ENCODE measurements around the gene GREB1.

Gene GREB1

DNA sequence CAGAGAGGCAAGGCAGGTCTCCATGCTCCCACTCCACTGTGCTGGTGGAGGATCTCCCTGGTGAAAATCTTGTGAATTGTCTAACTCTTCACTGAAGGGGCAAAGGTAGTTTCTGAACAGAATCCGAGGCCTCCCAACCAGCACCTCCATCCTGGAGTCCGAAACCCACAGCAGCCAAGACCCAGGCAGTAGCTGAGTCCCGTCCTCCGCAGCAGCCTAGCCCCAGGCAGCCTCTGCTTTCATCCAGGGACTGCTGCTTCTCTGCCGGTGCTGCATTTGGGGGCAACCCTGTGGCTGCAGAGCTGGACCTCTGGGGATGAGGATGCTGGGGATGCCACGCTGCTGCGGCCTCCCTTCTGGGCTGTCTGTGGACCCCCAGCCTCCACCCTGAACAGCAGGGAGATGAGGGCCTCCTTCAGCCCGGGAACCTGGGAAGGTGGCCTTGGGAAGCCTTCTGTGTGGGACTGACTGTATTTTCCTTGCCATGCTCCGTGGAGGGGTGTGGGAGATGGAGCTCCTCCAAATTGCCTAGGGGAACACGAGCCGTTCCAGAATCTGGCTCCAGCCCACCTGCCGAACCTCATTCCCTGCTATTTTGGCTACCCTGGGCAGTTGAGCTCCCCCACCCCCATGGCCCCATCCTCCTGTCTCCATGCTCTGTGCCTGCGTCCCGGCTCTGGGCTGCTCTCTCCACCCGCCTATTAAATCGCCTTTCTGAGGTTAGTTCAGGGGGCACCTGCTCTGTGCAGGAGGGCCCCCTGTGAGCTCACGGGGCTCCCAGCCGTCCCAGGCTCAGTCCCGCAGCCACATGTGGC lies 48.2 kb downstream of the GREB1 start:
- DNase-seq = no peak

DNA sequence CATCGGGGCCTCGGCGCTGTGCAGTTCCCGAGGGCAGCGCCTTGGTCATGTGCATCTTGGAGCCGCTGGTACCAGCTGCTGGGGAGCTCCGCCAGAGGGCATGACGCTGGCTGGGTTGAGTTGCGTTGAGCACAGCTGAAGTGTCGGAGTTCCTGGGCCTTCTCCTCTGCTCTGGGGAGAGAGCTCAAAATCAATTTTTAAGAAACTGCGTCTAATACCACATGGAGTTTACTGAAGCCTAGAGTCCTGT lies 48.7 kb downstream of the GREB1 start:
- DNase-seq = no peak

DNA sequence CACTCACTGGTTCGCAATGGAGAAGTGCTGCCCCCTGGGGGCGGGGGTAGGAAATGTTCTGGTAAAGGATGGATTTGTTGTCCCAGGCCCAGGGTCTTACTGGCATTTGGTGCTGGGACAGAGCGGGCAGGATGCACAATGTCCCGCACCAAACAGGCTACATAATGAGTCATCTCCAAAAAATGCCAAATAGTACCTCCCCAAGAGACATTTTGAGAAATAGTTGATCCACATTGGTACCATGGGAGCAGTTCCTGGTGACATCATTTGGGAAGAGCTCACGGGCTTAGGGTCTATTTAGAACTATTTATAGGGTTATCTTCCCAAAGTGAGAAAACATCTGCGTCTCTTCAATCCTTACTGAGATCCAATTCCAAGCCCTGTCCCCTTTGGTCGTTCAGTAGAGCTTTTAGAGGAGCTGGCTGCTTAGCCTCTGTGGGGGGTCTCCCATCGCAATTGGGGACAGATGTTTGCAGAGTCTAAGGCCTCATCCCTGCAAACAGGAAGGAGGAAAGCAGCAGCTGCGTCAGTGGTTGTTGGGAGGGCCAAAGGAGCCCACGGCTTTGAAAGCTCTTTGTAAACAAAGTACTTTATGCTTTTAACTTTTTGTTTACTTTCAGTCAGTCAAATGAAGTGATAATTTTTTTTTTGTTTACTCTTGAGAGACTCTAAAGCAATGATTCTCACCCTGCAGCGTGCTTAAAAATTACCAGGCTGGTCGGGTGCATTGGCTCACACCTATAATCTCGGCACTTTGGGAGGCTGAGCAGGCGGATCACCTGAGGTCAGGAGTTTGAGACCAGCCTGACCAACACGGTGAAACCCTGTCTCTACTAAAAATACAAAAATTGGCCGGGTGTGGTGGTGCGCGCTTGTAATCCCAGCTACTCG lies 49.3 kb downstream of the GREB1 start:
- DNase-seq = peak; percentile 83

DNA sequence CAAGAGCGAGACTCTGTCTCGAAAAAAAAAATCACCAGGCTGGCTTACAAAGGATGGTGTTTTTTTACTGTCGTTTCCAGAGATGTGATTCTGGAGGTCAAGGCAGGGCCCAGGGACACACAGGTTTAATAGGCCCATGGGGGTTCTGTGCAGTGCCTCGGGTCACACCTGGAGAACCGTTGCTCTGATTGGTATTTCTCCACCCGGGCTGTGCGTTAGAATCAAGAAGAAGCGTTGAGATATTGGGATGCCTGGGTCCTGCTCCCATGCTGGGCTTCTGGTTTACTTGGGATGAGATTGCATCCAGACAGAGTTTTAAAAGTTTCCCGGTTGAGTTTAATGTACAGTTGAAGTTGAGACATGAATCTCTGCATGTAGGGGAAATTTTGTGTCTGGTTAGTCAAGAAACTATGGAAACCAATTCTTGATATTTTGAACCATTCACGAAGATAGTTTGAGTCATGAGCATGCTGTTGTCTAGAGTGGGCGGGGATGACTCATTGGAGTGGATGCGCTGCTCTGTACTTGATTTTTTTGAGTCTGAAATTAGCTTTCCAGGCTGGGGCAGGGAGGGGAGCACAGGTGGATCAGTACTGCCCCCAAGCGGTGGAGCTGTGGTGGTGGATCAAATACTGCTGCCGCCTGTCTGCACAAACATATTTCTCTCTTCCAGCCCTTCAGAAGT lies 50.1 kb downstream of the GREB1 start:
- peak; percentile 92 for DNase-seq

DNA sequence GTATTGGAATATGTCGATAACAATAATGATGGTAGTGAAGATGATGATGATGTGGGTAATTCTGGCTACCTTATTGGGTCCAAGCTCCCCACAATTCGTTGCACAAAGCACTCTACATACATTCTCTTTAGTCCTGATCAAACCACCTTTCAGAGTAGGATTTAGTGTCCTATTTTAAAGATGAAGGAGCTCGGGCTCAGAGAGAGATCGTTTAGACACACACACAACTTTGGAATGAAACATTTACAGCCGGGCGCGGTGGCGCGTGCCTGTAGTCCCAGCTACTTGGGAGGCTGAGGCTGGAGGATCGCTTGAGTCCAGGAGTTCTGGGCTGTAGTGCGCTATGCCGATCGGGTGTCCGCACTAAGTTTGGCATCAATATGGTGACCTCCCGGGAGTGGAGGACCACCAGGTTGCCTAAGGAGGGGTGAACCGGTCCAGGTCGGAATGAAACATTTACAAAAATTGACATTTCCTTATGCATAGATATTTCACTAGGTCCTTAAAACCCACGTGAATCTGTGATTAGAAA lies 50.7 kb downstream of the GREB1 start:
- no peak for DNase-seq

DNA sequence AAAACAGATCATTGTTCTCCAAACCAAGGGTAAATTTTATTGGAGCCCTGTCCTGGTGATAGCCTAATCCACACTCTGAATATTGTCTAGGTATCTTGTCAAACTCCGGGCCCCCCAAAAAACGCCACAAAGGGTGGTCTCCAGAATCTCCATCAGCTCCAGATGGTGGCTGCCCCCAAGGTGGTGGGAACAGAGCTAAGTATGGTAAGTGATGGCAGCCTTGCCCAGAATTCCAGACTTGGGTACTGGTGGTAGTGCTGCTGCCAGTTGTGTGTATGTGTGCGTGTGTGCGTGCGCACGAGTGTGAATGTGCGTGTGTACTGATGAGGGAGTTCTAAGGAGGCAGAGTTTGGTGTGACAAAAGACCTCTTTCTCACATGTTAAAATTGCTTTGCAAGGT lies 51.2 kb downstream of the GREB1 start:
- DNase-seq = no peak

DNA sequence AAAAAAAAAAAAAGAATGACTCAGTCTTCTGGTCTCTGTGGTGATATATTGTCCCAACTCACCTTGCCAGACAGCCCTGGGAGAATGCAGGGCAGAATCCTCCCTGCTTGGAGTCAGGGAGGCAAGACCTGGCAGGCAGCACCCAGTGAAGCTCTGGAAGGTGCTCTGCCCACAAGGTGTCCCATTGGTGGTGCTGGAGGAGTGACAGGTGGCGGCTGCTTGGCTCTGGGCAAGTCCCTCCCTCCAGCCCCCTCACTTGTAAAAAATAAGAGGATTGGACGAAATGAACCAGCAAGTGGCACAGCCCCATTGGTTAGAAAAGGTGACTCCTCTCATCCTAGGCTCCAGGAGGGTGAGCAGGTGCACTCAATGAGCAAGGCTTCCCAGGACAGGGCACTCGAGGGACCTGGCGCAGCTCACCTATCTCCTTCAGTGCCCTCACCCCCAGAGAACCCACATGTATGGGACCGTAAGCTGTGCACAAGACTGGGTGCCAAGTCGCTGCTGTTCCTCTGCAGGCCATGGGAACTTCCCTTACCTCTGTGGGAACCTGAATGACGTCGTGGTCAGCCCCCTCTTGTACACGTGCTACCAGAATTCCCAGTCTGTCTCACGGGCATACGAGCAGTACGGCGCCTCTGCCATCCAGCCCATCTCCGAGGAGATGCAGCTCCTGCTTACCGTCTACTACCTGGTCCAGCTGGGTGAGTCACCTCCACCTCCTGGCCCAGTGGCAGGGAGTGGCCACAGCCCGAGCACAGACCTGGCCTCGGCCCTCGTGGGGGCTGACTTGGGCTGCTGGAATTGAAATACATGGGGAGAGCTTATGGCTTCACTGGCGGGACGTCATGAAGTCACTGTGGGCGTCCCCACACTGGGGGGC lies 54.6 kb downstream of the GREB1 start:
- DNase-seq = no peak

DNA sequence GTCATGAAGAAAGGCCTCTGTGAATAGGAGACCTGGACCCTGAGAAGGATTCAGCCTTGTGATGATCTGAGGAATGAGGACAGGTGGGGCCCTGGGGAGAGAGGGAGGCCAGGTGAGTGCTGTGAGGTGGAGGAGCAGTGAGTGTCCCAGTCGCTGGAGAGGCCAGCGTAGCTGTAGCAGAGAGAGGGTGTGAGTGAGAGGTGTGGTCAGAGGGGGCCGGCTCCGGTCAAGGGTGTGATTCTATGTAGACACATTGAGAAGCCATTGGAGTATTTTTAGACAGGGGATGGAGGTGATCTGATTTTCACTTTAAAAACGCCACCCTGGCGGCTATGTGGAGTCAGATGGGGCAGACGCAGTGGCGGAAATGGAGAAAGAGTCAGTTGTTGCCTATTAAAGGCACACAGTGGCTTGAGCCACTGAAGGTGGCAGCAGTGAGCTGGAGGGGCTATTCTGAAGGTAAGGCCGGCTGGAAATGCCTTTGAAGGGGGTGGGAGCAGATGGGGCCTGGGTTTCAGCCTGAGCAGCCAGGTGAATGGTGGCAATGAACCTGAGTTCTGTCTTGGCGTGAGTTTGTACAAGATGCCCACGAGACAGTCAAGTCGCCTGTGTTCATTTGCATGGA lies 55.6 kb downstream of the GREB1 start:
- no peak for DNase-seq

DNA sequence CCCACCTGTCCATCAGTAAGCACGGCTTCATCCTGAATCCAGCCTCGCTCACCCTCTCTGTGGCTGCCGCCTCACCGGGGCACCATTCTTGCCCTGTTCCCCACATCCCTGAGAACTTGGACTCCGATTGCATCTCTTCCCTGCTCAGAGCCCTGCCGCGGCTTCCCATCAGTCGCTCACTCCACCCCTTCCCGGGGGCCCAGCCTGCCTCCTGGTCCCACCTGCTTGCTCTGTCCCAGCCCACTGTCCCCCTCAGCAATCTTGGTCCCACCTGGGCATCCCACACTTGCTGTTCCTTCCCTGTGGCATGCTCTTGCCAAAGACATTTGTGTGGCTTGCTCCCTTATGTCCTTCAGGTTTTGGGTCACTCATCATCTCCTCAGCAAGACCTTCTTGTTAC lies 56.3 kb downstream of the GREB1 start:
- DNase-seq = no peak

DNA sequence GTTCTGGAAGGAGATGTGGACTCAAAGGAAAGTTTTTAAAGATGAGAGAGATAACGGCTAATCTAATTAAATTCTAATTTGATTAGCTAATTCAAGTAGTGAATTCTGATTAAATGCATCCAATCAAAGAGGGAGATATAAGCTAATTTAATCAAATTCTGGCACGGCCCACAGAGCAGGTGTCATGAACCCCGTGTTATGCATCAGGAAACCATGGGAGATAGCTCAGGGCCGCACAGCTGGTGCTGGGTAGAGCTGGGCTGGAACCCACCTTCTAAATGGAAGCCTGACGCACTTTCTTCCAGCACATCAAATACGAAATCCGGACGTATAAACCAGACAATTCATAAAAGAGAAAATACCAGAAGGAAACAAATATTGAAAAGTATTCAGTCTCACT lies 57.2 kb downstream of the GREB1 start:
- DNase-seq = no peak

DNA sequence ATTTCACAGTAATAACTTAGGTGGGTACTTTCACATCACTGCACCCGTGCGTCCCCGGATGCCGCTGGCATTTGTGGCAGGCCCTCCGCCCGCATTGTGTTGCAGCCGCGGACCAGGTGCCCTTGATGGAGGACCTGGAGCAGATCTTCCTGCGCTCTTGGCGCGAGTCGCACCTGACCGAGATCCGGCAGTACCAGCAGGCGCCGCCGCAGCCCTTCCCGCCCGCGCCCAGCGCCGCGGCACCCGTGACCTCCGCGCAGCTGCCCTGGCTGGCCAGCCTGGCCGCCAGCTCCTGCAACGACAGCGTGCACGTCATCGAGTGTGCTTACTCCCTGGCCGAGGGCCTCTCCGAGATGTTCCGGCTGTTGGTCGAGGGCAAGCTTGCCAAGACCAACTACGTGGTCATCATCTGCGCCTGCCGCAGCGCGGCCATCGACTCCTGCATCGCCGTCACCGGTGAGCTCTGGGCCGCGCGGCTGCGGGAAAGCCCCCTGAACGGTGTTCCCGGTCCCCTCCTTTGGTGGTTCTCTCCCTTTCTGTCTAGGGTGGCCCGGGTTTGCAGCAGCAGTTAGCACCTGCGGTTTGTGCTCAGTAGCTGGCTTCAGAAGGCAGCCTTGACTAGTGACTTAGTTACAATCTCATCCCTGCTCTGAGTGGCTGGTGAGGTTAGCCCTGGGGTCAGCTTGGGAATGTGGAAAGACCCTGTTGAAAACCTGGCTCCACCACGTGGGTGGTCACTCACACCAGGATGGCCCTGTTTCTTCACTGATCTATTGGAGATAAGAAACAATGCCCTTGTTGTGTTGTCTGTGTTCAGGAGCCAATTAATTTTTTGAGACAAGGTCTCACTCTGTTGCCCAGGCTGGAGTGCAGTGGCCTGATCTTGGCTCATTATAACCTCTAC lies 59.1 kb downstream of the GREB1 start:
- no peak for DNase-seq

DNA sequence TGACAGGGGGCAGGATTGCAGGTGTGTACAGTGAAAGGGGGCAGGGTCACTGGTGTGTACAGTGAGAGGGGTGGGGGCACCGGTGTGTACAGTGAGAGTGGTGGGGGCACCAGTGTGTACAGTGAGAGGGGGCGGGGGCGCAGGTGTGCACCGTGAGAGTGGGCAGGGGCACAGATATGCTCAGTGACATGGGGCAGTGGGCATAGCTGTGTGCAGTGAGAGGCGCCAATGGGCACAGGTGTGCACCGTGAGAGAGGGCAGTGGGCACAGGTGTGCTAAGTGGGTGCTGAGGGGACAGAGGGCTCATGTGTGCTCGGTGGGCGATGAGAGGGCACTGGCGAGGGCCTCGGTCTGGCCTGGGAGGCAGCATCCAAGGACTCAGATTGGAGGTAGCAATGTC lies 63.0 kb downstream of the GREB1 start:
- no peak for DNase-seq

DNA sequence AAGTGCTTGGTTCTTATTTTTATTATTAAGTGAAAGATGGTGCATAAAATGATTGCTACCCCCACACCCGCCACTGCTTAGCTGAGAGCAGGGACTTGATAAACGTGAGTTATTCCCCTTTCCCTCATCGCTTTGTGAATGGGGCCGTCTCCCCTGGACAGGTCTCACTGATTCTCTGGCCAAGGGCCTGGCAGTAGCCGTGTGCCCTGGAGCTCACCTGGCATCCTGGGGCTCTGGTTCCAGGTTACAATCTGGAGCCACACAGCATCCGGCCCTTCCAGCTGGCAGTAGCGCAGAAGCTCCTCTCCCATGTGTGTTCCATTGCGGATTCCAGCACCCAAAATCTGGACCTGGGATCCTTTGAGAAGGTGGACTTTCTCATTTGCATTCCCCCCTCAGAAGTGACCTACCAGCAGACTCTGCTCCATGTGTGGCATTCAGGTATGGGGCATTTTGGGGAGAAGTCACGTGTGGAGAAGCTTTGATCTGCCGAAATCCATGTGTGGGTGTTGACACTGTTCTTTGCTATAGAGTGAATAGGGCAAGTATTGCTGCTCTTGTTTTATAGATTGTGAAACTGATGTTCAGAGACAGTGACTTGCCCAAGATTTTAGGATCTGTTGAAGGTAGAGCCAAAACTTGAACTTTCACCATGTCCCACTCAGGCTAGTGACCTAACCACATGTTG lies 63.8 kb downstream of the GREB1 start:
- DNase-seq = no peak

DNA sequence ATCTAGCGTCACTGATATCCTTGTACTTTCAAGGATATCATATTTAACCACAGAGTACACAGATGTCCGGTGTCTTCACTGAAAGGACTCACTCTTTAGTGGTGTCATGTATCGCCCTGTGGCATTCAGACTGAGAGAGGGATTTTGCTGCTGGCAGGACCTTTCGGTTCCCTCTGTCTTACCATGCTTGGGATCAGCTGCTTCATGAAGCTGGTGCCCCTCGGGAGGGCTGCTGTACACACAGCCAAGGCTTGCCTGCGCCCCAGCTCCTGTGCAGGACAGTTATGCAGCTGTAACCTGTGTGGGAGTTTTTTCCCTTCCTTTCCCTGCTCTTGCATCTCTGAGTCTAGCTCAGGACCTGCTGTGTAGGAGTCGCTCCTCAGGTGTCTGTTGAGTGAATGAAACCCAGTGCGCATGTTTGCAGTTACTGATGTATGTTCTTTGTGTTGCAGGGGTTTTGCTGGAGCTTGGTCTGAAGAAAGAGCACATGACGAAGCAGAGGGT lies 64.4 kb downstream of the GREB1 start:
- no peak for DNase-seq

DNA sequence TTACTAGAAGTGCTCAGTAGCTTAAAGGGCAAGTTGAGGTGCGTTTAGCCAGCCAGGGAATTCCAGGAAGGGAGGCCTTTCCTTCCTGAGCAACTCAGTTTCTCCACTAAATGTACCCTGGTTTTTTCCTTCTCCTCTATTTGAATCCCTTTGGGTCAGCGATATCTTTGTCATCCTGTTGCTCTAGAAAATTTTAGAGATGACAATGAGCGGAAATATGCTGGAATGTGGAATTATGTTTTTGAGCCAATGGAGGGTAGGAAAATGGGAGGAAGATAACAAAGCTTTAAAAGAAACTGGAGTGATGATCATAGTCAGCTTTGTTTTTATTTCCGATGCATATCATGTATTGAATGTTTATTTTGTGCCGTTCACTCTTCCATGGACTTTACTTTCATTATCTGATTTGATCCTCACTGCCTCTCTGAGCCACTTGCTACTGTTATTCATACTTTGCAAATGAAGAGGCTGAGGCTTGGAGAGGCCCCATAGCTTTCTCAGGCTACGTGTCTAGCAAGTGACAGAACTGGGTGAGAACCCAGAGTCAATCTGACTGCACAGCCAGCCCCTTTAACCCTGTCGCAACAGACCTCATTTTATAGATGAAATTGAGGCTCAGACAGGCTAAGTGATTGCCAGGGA lies 68.8 kb downstream of the GREB1 start:
- no peak for DNase-seq

DNA sequence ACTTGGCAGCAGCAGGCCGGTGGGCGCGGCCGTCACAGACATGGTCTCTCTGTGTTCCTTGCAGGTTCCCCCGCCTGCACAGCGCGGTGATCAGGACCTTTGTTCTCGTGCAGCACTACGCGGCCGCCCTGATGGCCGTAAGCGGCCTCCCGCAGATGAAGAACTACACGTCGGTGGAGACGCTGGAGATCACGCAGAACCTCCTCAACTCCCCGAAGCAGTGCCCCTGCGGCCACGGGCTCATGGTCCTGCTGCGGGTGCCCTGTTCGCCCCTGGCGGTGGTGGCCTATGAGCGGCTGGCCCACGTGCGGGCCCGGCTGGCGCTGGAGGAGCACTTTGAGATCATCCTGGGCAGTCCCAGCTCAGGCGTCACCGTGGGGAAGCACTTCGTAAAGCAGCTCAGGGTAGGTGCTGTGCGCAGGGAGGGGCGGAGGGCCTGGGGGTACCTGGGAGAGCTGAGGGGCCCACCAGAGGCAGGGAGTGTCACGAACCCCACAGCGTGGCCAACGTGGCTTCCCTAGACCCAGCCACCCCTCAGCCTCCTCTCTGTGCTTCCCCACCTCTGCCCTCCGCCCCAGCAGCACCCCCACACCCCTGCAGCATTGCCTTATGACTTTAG lies 76.9 kb downstream of the GREB1 start:
- no peak for DNase-seq

DNA sequence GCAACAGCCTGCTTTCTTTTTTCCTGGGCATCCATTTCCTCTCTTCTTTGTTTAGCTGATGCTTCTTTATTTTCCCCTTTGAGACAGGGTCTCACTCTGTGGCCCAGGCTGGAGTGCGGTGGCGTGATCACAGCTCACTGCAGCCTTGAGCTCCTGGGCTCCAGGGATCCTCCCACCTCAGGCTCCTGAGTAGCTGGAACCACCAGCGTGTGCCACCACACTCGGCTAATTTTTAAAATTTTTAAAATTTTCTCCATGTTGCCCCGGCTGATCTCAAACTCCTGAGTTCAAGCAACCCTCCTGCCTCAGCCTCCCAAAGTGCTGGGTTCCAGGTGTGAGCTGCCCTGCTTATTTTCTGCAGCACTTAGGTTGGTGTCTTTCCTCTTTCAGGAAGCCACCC lies 77.4 kb downstream of the GREB1 start:
- no peak for DNase-seq

DNA sequence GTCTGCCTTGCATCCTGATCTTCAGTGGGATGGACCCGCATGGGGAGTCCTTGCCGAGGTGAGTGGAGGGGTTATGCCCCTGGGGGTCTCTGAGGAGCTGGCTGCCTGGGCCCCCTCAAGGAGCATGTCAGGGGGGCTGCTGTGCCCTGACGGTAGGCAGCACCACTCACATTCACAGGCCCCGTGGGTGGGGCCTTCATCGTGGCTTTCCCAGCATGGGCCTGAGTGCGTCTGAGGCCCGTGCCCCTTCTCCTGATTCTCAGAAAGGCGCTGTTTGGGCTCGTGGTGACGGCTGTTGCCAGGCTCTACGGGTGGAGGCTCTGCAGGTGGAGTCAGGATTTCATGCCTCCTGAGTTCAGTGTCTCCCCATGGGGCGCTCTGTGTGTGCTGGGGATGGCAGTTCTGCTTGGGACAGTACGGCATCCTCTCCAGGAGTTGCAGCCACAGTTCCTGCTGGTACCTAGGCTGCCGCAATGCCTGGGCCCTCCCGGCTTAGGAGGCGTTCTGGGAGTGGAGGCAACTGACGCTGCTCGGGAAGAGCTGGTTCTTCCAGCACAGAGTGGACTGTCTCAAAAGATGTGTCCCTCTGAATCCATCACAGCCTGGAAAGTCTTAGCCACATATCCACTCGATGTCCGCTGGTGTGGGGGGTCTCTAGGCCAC lies 78.8 kb downstream of the GREB1 start:
- DNase-seq = no peak

DNA sequence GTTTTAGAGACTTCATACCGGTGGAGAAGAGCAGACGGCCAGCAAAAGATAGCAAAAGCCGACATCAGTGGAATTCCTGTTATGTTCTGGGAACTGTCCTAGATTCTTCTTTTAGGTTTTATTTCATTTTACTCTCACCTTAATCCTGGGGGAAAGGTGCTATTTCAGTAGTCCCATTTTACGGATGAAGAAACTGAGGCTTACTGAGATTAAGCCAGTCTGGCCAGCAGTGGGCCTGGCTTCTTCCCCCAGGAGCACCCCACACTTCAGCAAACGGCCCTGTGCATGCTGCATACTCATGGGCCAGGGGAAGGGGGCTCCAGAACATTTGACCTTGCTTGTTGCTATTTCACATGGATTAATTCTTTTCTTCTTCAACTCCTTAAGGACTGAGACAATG lies 79.5 kb downstream of the GREB1 start:
- DNase-seq = no peak
